Osteoblast (primary cell): Measurements from ENCODE around the gene CREB5. TPM values are rescaled to one million over a fixed set of nuclear protein-coding genes. Genes with fewer than 3 reads are reported as not detected.

Experiments used
- DNase-seq: peaks from one replicate; pipeline ENCODE4 v3.0.0; 2011; ENCODE audit warnings: low spot score, mixed read lengths; ENCODE audit not compliant: insufficient read length; ENCODE audit errors: missing footprints
- H2AFZ ChIP-seq: 2 replicates; pipeline ENCODE4 v1.6.0; 2011; ENCODE audit warnings: mild to moderate bottlenecking, low read length
- H3K27ac ChIP-seq: 2 replicates; pipeline ENCODE4 v1.5.1; 2011; ENCODE audit warnings: mild to moderate bottlenecking, low read depth, low read length, moderate library complexity
- H3K27me3 ChIP-seq: 2 replicates; pipeline ENCODE4 v1.6.0; 2012; ENCODE audit warnings: mild to moderate bottlenecking, control low read depth, inconsistent platforms, low read length, moderate library complexity; ENCODE audit not compliant: insufficient read depth
- H3K36me3 ChIP-seq: 2 replicates; pipeline ENCODE4 v1.5.1; 2011; ENCODE audit warnings: mild to moderate bottlenecking, low read length, control low read depth, moderate library complexity; ENCODE audit not compliant: insufficient read depth
- H3K4me1 ChIP-seq: 2 replicates; pipeline ENCODE4 v1.5.1; 2011; ENCODE audit warnings: mild to moderate bottlenecking, low read length, control low read depth, moderate library complexity; ENCODE audit not compliant: insufficient read depth
- H3K4me2 ChIP-seq: 2 replicates; pipeline ENCODE4 v1.6.0; 2011; ENCODE audit warnings: mild to moderate bottlenecking, low read length; ENCODE audit not compliant: insufficient read depth
- H3K4me3 ChIP-seq: fragments of 200-600 bp; sonication (generic); 3 replicates; pipeline ENCODE4 v1.5.1; 2012; ENCODE audit warnings: mild to moderate bottlenecking, low read length, inconsistent platforms; ENCODE audit not compliant: insufficient read depth
- H3K79me2 ChIP-seq: 2 replicates; pipeline ENCODE4 v1.6.0; 2012; ENCODE audit warnings: mild to moderate bottlenecking, low read length, control low read depth, inconsistent platforms; ENCODE audit not compliant: insufficient read depth
- H3K9me3 ChIP-seq: 2 replicates; pipeline ENCODE4 v1.5.1; 2011; ENCODE audit warnings: low read depth, low read length, control low read depth
- H4K20me1 ChIP-seq: 2 replicates; pipeline ENCODE4 v1.6.0; 2012; ENCODE audit warnings: mild to moderate bottlenecking, low read length, control low read depth; ENCODE audit not compliant: insufficient read depth
- total RNA-seq: library from RNA; depleted of rRNA; stranded (reverse); fragments of >200 nt; gene quantifications from 2 replicates; pipeline ENCODE4 v1.2.3, GENCODE V29; 2012
- TF ChIP-seq, protein P1 (sequence below): IDR thresholded peaks from 2 replicates; pipeline ENCODE4 v1.5.1; 2011; ENCODE audit warnings: mild to moderate bottlenecking, low read depth, low read length, moderate library complexity; ENCODE audit errors: extremely low read depth

CREB5 gene
- total RNA-seq, 1 donor = 5.1 TPM

DNA sequence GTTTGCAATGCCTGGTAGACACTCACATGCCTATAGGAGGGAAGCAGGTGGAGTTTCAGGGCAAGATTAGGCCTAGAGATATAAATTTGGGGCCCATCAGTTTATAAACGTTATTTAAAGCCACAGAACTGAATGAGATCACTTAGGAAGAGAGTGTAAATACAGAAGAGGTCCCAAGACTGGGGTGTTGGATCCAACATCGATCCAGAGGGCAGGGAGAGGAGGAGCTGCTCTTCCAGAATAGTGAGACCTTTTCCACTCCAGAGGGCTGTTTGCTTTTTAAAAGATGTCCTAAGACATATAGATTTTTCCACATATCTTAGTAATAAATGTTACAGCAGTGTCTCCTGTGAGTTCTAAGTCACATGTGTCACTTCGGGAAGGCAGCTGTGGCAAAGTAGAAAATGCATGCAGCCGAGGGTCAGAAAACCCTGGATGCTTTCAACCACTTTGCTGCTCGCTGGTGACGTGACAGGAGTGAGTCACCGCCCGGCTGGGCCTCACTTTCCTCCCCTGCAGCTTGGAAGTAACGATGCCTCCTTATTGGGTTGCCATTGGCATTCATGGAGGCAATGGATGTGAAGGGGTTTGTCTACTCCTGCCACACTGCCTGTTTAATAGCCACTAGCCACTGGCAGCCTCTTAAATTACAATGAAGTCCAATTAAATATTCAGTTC, 450.4 kb downstream of the CREB5 start:
- no peaks in the 10 kb centered on the region for H3K36me3 ChIP-seq
- peaks cover 39% of the 10 kb centered on the region for H3K4me1 ChIP-seq
- H3K27ac ChIP-seq = no peak overlapping the region
- H3K4me2 ChIP-seq = no peak overlapping the region
- H4K20me1 ChIP-seq = no peaks in the 10 kb centered on the region
- no peaks in the 10 kb centered on the region for H3K27me3 ChIP-seq
- TF ChIP-seq, protein P1, sequence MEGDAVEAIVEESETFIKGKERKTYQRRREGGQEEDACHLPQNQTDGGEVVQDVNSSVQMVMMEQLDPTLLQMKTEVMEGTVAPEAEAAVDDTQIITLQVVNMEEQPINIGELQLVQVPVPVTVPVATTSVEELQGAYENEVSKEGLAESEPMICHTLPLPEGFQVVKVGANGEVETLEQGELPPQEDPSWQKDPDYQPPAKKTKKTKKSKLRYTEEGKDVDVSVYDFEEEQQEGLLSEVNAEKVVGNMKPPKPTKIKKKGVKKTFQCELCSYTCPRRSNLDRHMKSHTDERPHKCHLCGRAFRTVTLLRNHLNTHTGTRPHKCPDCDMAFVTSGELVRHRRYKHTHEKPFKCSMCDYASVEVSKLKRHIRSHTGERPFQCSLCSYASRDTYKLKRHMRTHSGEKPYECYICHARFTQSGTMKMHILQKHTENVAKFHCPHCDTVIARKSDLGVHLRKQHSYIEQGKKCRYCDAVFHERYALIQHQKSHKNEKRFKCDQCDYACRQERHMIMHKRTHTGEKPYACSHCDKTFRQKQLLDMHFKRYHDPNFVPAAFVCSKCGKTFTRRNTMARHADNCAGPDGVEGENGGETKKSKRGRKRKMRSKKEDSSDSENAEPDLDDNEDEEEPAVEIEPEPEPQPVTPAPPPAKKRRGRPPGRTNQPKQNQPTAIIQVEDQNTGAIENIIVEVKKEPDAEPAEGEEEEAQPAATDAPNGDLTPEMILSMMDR = no peak
- no peaks in the 10 kb centered on the region for H3K79me2 ChIP-seq
- peak overlapping the region; percentile 34 for H2AFZ ChIP-seq
- H3K9me3 ChIP-seq = no peaks in the 10 kb centered on the region
- H3K4me3 ChIP-seq = no peak overlapping the region
- no peak for DNase-seq

DNA sequence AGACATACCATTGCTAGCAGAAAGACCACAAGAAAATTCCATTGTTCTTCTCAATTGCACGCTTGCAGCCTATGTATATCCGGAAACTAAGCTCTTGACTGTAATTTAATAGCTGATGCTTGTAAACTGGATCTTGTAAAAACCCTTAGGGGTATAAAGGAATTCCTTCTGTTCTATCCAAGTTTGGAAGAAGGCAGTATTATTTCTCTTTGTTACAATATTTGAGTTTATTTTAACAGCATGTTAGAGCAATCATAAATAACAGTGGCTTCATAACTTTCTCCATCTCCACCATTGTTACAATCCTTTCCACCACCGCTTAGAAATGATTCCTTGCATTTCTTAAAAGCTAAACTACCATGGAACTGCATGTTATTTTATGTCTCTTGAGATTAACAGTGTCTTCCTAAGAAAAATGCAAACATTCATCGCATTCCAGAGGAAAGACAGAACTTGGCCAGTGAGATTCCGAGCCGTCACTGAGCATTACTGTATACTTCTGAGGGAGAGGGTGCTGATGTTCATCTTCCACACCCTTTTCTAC, 453.4 kb downstream of the CREB5 start:
- Histone ChIP-seq H3K36me3 (no peaks in the 10 kb centered on the region), H4K20me1 (no peaks in the 10 kb centered on the region), H3K4me3 (no peak overlapping the region), H3K9me3 (no peaks in the 10 kb centered on the region), H3K79me2 (no peaks in the 10 kb centered on the region), H2AFZ (no peak overlapping the region), H3K27ac (peak overlapping the region; percentile 18), H3K27me3 (no peaks in the 10 kb centered on the region), H3K4me1 (peaks cover 25% of the 10 kb centered on the region), H3K4me2 (peak overlapping the region; percentile 37)
- DNase-seq = no peak
- TF ChIP-seq, protein P1 = no peak

- Histone ChIP-seq H3K27ac (no peak overlapping the region), H4K20me1 (no peaks in the 10 kb centered on the region), H2AFZ (no peak overlapping the region), H3K4me1 (peaks cover 18% of the 10 kb centered on the region), H3K4me2 (no peak overlapping the region), H3K36me3 (no peaks in the 10 kb centered on the region), H3K4me3 (no peak overlapping the region), H3K79me2 (no peaks in the 10 kb centered on the region), H3K27me3 (no peaks in the 10 kb centered on the region), H3K9me3 (no peaks in the 10 kb centered on the region)
- TF ChIP-seq, protein P1 = no peak
- DNase-seq = no peak
Measured at GRCh38 chr7:28868712-28869111, 456.4 kb downstream of the CREB5 start.

DNA sequence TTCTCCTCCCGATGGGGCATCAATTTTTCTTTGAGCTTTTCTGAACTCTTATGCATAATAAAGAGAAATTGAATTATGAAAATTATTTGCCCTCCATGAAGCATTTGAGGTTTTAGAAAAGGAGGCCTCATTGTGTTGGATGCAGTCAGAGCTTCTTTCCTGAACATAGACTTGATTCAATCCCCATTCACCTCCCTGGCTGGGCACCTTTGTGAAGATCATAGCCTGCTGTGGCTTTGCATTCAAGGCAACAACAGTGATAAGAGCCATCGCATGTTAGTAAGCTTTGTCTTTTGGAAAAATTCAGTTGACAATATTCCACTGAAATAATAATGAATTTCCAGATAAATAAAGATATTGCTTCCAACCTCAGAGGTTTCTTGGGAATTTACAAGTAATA, 458.8 kb downstream of the CREB5 start:
- no peaks in the 10 kb centered on the region for H3K9me3 ChIP-seq
- no peaks in the 10 kb centered on the region for H3K79me2 ChIP-seq
- no peaks in the 10 kb centered on the region for H3K36me3 ChIP-seq
- no peak overlapping the region for H2AFZ ChIP-seq
- no peak for DNase-seq
- H3K4me3 ChIP-seq = no peak overlapping the region
- TF ChIP-seq, protein P1 = no peak
- no peak overlapping the region for H3K4me2 ChIP-seq
- H3K27me3 ChIP-seq = no peaks in the 10 kb centered on the region
- no peak overlapping the region for H3K27ac ChIP-seq
- peaks cover 5% of the 10 kb centered on the region for H3K4me1 ChIP-seq
- H4K20me1 ChIP-seq = no peaks in the 10 kb centered on the region
